ENCODE results near the gene FNDC8. TPM values are rescaled to one million over a fixed set of nuclear protein-coding genes. Genes with fewer than 3 reads are reported as not detected.
"Not testable (repeated sequence)": the region's sequence is repeated elsewhere in the genome, so short reads cannot be mapped to it uniquely, and the experiment has no call there.

Gene FNDC8
- polyA plus RNA-seq, 3 donors from 2014 or later, result not detected

- no peak overlapping the region for H3K4me3 Mint-ChIP-seq
- no peaks in the 10 kb centered on the region for H3K27me3 Mint-ChIP-seq (ENCODE audit: low read depth in 3 of 3)
- H3K36me3 Mint-ChIP-seq, result peaks cover 8 to 40% (median 18%) of the 10 kb centered on the region in 3 donors
- peaks cover 7 to 25% of the 10 kb centered on the region in 2 donors for H3K4me1 Mint-ChIP-seq
- DNase-seq, result no peak
- no peaks in the 10 kb centered on the region for H3K9me3 Mint-ChIP-seq
- H3K27ac Mint-ChIP-seq, result peak overlapping the region in 1 of 6 donors; percentile 46
These were observed 16.5 kb upstream of the FNDC8 start for GRCh38 chr17:35104844-35105450.

GRCh38 chr17:35110791-35111190, 10.6 kb upstream of the FNDC8 start:
- H3K4me3 Mint-ChIP-seq; H3K36me3 Mint-ChIP-seq; H3K27me3 Mint-ChIP-seq (ENCODE audit: low read depth in 3 of 3); H3K9me3 Mint-ChIP-seq; H3K27ac Mint-ChIP-seq; DNase-seq: not testable (repeated sequence)
- peaks cover 13 to 38% of the 10 kb centered on the region in 2 donors for H3K4me1 Mint-ChIP-seq

GRCh38 chr17:35116845-35117244, 4.6 kb upstream of the FNDC8 start:
- Mint-ChIP-seq H3K27me3 (ENCODE audit: low read depth in 3 of 3) (peaks cover 0 to 5% (median 3%) of the 10 kb centered on the region in 3 donors), H3K4me3 (peak overlapping the region in 2 of 5 donors; percentile 22 to 31), H3K36me3 (no peaks in the 10 kb centered on the region), H3K27ac (peak overlapping the region in 1 of 6 donors; percentile 79), H3K9me3 (no peaks in the 10 kb centered on the region), H3K4me1 (peaks cover 42 to 51% of the 10 kb centered on the region in 2 donors)
- no peak for DNase-seq

GRCh38 chr17:35117984-35118383, 3.4 kb upstream of the FNDC8 start:
- peaks cover 42 to 46% of the 10 kb centered on the region in 2 donors for H3K4me1 Mint-ChIP-seq
- H3K27me3 Mint-ChIP-seq (ENCODE audit: low read depth in 3 of 3), result peaks cover 0 to 8% (median 3%) of the 10 kb centered on the region in 3 donors

DNA sequence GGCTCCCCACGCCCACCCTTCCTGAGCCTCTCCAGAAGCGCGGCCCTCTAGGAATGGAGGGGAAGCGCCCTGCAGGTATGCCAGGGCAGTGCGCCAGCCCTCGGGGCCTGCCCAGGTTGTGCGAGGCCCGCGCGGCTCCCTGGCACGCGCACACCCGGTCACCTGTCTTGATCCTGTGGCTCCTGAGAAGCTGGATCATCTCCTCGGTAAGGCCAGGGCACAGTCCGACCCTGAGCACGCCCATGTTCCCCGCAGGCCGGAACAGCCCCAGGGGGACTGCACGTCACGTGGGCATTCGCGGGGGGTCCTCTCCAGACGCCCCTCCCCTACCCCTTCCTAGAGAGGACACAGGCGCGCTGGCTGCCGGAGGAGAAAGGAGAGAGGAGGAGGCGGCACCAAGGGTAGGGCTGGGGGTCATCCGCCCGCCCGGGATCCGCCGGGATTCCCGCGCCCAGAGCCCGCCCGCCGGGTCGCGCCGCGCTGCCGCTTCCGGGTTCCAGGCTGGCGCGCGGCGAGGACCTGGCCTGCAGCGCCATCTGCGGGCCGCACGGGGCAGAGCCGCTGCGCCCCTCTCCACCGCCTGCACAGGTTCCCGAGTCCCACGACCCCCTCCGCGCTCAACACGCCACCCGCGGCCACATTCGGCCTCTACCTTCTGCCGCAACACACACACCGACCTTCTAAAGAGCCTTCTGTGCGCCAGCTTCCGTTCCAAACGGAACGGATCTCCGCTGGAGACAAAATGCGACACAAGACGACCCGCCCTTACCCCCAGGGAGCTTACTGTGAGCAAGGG, 1.8 kb upstream of the FNDC8 start, which contains the start of gene RAD51D:
TSS of gene RAD51D (minus strand) at position 491 of the 796 bp plus-strand sequence. CDS start at position 244, 247 bp downstream.
- H3K4me3 Mint-ChIP-seq, result peak within 1 kb of the TSS; percentile 88 to 95 (median 94)
- peaks cover 42 to 46% of the 10 kb centered on the region in 2 donors for H3K4me1 Mint-ChIP-seq
- peaks cover 0 to 8% (median 3%) of the 10 kb centered on the region in 3 donors for H3K27me3 Mint-ChIP-seq (ENCODE audit: low read depth in 3 of 3)
- peak within 1 kb of the TSS; percentile 79 to 97 (median 89) for H3K27ac Mint-ChIP-seq
- no peaks in the 10 kb centered on the region for H3K36me3 Mint-ChIP-seq
- peak; percentile 81 to 85 (median 84) for DNase-seq
- no peaks in the 10 kb centered on the region for H3K9me3 Mint-ChIP-seq

More at GRCh38 chr17:35117984-35118383, 3.4 kb upstream of the FNDC8 start:
- H3K9me3 Mint-ChIP-seq, result no peaks in the 10 kb centered on the region
- H3K27ac Mint-ChIP-seq, result peak overlapping the region in 5 of 6 donors; percentile 73 to 89 (median 77)
- no peak for DNase-seq
- peak overlapping the region; percentile 86 to 95 (median 93) for H3K4me3 Mint-ChIP-seq
- H3K36me3 Mint-ChIP-seq, result no peaks in the 10 kb centered on the region

GRCh38 chr17:35127751-35128514, 6.5 kb downstream of the FNDC8 start:
- no peak for DNase-seq
- H3K27ac Mint-ChIP-seq, result no peak overlapping the region
- no peak overlapping the region for H3K4me3 Mint-ChIP-seq
- H3K36me3 Mint-ChIP-seq, result peaks cover 0 to 4% (median 0%) of the 10 kb centered on the region in 3 donors
- H3K9me3 Mint-ChIP-seq, result no peaks in the 10 kb centered on the region
- H3K27me3 Mint-ChIP-seq (ENCODE audit: low read depth in 3 of 3), result no peaks in the 10 kb centered on the region
- no peaks in the 10 kb centered on the region for H3K4me1 Mint-ChIP-seq

GRCh38 chr17:35129154-35129972, 7.9 kb downstream of the FNDC8 start:
- Mint-ChIP-seq H3K4me1 (no peaks in the 10 kb centered on the region), H3K27ac (no peak overlapping the region), H3K4me3 (no peak overlapping the region), H3K9me3 (no peaks in the 10 kb centered on the region), H3K27me3 (ENCODE audit: low read depth in 3 of 3) (no peaks in the 10 kb centered on the region), H3K36me3 (peaks cover 5 to 13% (median 8%) of the 10 kb centered on the region in 3 donors)
- no peak for DNase-seq

DNA sequence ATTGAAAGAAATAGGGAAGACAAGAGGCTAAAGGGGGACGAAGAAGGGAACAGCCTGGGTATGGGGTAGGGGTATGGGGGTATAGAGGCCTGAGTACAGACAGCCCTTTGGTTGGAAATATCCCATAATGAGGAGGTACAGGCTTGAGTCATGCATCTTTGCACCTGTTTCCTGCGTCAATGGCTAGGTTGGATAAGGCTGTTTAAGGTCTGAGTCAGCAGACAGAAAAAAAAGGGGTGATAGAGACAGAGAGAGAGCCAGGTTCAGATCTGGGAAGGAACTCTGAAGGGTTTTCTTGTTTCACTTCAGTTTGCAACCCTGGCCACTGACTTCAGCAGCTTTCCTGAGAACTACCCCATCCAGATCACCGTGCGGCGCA, 8.5 kb downstream of the FNDC8 start:
- Mint-ChIP-seq H3K4me3 (no peak overlapping the region), H3K36me3 (peaks cover 6 to 14% (median 8%) of the 10 kb centered on the region in 3 donors), H3K4me1 (no peaks in the 10 kb centered on the region), H3K27ac (no peak overlapping the region), H3K27me3 (ENCODE audit: low read depth in 3 of 3) (no peaks in the 10 kb centered on the region), H3K9me3 (no peaks in the 10 kb centered on the region)
- no peak for DNase-seq

DNA sequence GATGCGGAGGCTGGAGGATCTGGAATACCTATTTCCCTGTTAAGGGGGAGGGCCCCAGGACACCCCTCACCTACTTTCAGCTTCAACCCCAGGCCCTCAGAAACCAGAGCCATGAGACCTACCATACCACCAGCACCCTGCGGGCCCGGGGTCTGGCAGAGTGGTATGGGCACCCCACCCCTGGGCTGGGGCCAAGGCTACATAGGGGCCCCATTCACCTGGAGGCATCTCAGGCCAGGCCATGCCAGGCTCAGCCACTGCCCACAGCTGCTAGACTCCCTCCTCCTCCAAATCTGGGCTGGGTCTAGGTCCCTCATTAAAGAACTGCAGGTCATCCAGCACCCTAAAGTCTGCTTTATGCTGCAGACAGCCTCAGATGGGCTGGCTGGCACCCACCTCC, 9.0 kb downstream of the FNDC8 start:
- Mint-ChIP-seq H3K9me3 (no peaks in the 10 kb centered on the region), H3K27me3 (ENCODE audit: low read depth in 3 of 3) (no peaks in the 10 kb centered on the region), H3K27ac (no peak overlapping the region), H3K36me3 (peaks cover 6 to 18% (median 8%) of the 10 kb centered on the region in 3 donors), H3K4me3 (no peak overlapping the region), H3K4me1 (no peaks in the 10 kb centered on the region)
- DNase-seq, result no peak

- no peaks in the 10 kb centered on the region for H3K27me3 Mint-ChIP-seq (ENCODE audit: low read depth in 3 of 3)
- H3K27ac Mint-ChIP-seq, result no peak overlapping the region
- no peak for DNase-seq
- H3K4me3 Mint-ChIP-seq, result no peak overlapping the region
- H3K9me3 Mint-ChIP-seq, result no peaks in the 10 kb centered on the region
- H3K4me1 Mint-ChIP-seq, result no peaks in the 10 kb centered on the region
- H3K36me3 Mint-ChIP-seq, result peaks cover 10 to 26% (median 13%) of the 10 kb centered on the region in 3 donors
These were observed 10.7 kb downstream of the FNDC8 start for GRCh38 chr17:35132099-35132498.

DNA sequence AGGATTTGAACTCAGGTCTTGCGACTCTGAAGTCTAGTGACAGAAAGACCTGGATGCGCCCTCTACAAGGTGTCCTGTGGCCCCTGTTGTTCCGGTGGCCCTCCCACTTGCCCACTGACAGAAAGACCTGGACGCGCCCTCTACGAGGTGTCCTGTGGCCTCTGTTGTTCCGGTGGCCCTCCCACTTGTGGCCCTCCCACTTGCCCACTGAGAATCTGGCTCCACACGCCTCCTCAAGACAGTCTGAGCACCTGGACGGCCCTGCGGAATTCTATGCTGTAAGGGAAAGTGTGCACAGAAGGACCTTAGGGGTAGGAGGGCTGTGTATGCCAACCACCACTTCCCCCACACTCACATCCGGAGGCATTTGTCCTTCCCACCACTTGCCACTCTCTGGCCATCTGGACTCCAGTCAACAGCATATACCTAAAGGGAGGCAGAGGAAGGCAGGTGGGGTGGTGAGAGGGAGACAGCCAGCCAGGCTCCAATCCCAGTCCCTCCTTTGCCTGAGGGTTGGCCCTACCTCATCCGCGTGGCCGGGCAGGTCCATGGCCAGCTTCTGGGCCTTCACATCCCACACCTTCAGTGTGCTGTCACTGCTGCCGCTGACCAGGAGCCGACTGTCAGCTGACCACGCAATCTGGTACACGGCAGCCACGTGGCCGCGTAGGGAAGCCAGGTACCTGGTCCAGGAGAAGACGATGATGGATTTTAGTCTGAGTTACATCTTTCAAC, 11.6 kb downstream of the FNDC8 start:
- H3K4me1 Mint-ChIP-seq, result no peaks in the 10 kb centered on the region
- no peak for DNase-seq
- H3K27me3 Mint-ChIP-seq (ENCODE audit: low read depth in 3 of 3), result no peaks in the 10 kb centered on the region
- peaks cover 10 to 27% (median 13%) of the 10 kb centered on the region in 3 donors for H3K36me3 Mint-ChIP-seq
- no peaks in the 10 kb centered on the region for H3K9me3 Mint-ChIP-seq
- no peak overlapping the region for H3K4me3 Mint-ChIP-seq
- H3K27ac Mint-ChIP-seq, result no peak overlapping the region

DNA sequence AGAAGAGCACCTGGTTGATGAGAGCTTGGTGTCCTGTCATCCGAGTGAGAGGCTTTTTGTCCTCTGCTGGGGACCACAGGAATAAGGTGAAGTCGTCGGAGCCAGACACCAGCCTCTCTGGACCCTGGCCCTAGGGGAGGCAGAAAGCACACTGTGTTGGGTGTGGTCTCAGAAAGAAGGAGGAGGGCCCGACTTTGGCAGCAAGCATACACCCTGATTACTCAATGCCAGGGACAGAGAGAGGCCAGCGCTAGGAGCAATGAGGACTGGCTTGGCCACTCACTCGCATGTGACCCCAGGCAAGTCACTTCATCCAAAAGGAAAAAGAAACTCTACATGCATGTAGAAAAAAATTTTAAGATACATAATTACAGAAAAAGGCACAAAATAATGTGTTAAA, 13.9 kb downstream of the FNDC8 start:
- no peak for DNase-seq
- Mint-ChIP-seq H3K4me1 (no peaks in the 10 kb centered on the region), H3K9me3 (no peaks in the 10 kb centered on the region), H3K27ac (peak overlapping the region in 1 of 6 donors; percentile 58), H3K4me3 (no peak overlapping the region), H3K27me3 (ENCODE audit: low read depth in 3 of 3) (peaks cover 0 to 3% (median 0%) of the 10 kb centered on the region in 3 donors), H3K36me3 (peaks cover 10 to 34% (median 13%) of the 10 kb centered on the region in 3 donors)
